IMR-90 (cell line): ENCODE results near the gene RNF11. TPM values are rescaled to one million over a fixed set of nuclear protein-coding genes. Genes with fewer than 3 reads are reported as not detected.

Experiments used
- ATAC-seq: fragments of 200-7000 bp; cut with Tn5 transposase; 2 replicates; pipeline ENCODE4 v1.9.1; 2020; ENCODE audit warnings: low read depth, mild to moderate bottlenecking, moderate library complexity
- BruUV-seq: library from RNA; stranded (reverse); fragments of 400-500 nt; replicated peaks from 2 replicates; lab custom pipeline; 2021; lab: Mats Ljungman, UMichigan
- CTCF ChIA-PET: fragments of 300-600 bp; formaldehyde crosslinking; extraction: SDS; loops from one replicate; lab custom pipeline; 2021; ENCODE audit warnings: antibody characterized with exemption; lab: Yijun Ruan, JAX
- POLR2A ChIA-PET: fragments of 300-600 bp; sonication (Branson Sonifier 250); formaldehyde crosslinking; loops from one replicate; lab custom pipeline; 2022; ENCODE audit warnings: antibody characterized with exemption; ENCODE audit not compliant: unreplicated experiment; lab: Charles Lee
- DNase-seq: peaks from one replicate; pipeline ENCODE4 v3.0.0; 2013
- H2AFZ ChIP-seq: replicated peaks from 2 replicates; pipeline ENCODE3; 2013; ENCODE audit warnings: low read length, mild to moderate bottlenecking; ENCODE audit not compliant: poor library complexity
- H2AK5ac ChIP-seq: 2 replicates; pipeline ENCODE4 v1.6.1; 2013; ENCODE audit warnings: low read depth, low read length, inconsistent platforms
- H2AK9ac ChIP-seq: replicated peaks from 2 replicates; pipeline ENCODE3; 2013; ENCODE audit warnings: mild to moderate bottlenecking, low read depth, low read length, moderate library complexity; ENCODE audit not compliant: poor library complexity
- H2BK120ac ChIP-seq: 2 replicates; pipeline ENCODE4 v1.6.1; 2013; ENCODE audit warnings: low read depth, low read length, inconsistent platforms
- H2BK15ac ChIP-seq: 3 replicates; pipeline ENCODE4 v1.6.1; 2013; ENCODE audit warnings: low read depth, low read length, inconsistent platforms
- H2BK20ac ChIP-seq: 2 replicates; pipeline ENCODE4 v1.6.1; 2013; ENCODE audit warnings: low read depth, mild to moderate bottlenecking, inconsistent platforms, low read length, moderate library complexity
- H2BK5ac ChIP-seq: 2 replicates; pipeline ENCODE4 v1.6.1; 2013; ENCODE audit warnings: mild to moderate bottlenecking, low read depth, low read length, inconsistent platforms; ENCODE audit not compliant: poor library complexity, severe bottlenecking
- H3K14ac ChIP-seq: replicated peaks from 2 replicates; pipeline ENCODE4 v1.6.1; 2013; ENCODE audit warnings: low read depth, low read length, inconsistent platforms
- H3K18ac ChIP-seq: 2 replicates; pipeline ENCODE4 v1.6.1; 2013; ENCODE audit warnings: low read depth, low read length, control low read depth
- H3K23ac ChIP-seq: 2 replicates; pipeline ENCODE4 v1.6.1; 2013; ENCODE audit warnings: low read depth, low read length, inconsistent platforms
- H3K27ac ChIP-seq: 2 replicates; pipeline ENCODE4 v1.5.1; 2013; ENCODE audit warnings: mild to moderate bottlenecking, control low read depth, low read length; ENCODE audit not compliant: insufficient read depth
- H3K27me3 ChIP-seq: 2 replicates; pipeline ENCODE4 v1.6.1; 2013; ENCODE audit warnings: low read length; ENCODE audit not compliant: control insufficient read depth, insufficient read depth
- H3K36me3 ChIP-seq: 2 replicates; pipeline ENCODE4 v1.6.1; 2013; ENCODE audit warnings: low read length, mixed read lengths; ENCODE audit not compliant: control insufficient read depth, insufficient read depth
- H3K4ac ChIP-seq: 2 replicates; pipeline ENCODE4 v1.6.1; 2013; ENCODE audit warnings: low read depth, low read length, inconsistent platforms
- H3K4me1 ChIP-seq: 2 replicates; pipeline ENCODE4 v1.6.1; 2013; ENCODE audit warnings: low read length, mixed read lengths; ENCODE audit not compliant: control insufficient read depth, insufficient read depth
- H3K4me2 ChIP-seq: 2 replicates; pipeline ENCODE4 v1.6.1; 2013; ENCODE audit warnings: low read depth, mild to moderate bottlenecking, control low read depth, low read length, moderate library complexity
- H3K4me3 ChIP-seq: 2 replicates; pipeline ENCODE4 v1.5.1; 2013; ENCODE audit warnings: low read depth, mild to moderate bottlenecking, control low read depth, low read length, moderate library complexity; ENCODE audit not compliant: insufficient read depth
- H3K56ac ChIP-seq: 2 replicates; pipeline ENCODE4 v1.6.1; 2013; ENCODE audit warnings: low read length, inconsistent platforms; ENCODE audit not compliant: insufficient read depth; ENCODE audit errors: extremely low read depth
- H3K79me1 ChIP-seq, 2 experiments: 2 replicates each; pipeline ENCODE4 v1.6.1; 2013; ENCODE audit warnings: low read length in 2 of 2, inconsistent platforms in 1 of 2, low read depth in 1 of 2
- H3K9ac ChIP-seq: 2 replicates; pipeline ENCODE4 v1.6.1; 2013; ENCODE audit warnings: low read depth, low read length, control low read depth
- H3K9me1 ChIP-seq: 2 replicates; pipeline ENCODE4 v1.6.1; 2013; ENCODE audit warnings: low read length, inconsistent platforms; ENCODE audit not compliant: insufficient read depth
- H3K9me3 ChIP-seq: 2 replicates; pipeline ENCODE4 v1.6.1; 2013; ENCODE audit warnings: low read length; ENCODE audit not compliant: control insufficient read depth, insufficient read depth
- H4K20me1 ChIP-seq: 2 replicates; pipeline ENCODE4 v1.6.1; 2013; ENCODE audit warnings: low read length, inconsistent platforms; ENCODE audit not compliant: insufficient read depth
- H4K5ac ChIP-seq: 2 replicates; pipeline ENCODE4 v1.6.1; 2013; ENCODE audit warnings: mild to moderate bottlenecking, low read depth, low read length, control low read depth
- H4K8ac ChIP-seq, 2 experiments: 2 replicates each; pipeline ENCODE4 v1.6.1; 2013; ENCODE audit warnings: low read depth in 2 of 2, low read length in 2 of 2, control low read depth in 1 of 2, inconsistent platforms in 1 of 2
- H4K91ac ChIP-seq: 2 replicates; pipeline ENCODE4 v1.6.1; 2013; ENCODE audit warnings: low read depth, low read length, inconsistent platforms; ENCODE audit not compliant: insufficient read depth
- BHLHE40 ChIP-seq: fragments of 150-350 bp; IDR thresholded peaks from 2 replicates; pipeline ENCODE4 v1.6.1; 2016; ENCODE audit warnings: mild to moderate bottlenecking, low read depth, low read length
- CEBPB ChIP-seq: IDR thresholded peaks from 2 replicates; pipeline ENCODE4 v1.6.1; 2012; ENCODE audit warnings: low read depth, low read length, improper control_type of control experiment
- CHD1 ChIP-seq: IDR thresholded peaks from 2 replicates; pipeline ENCODE4 v1.6.1; 2012; ENCODE audit warnings: low read depth, low read length, improper control_type of control experiment
- FOS ChIP-seq: fragments of 150-350 bp; IDR thresholded peaks from 2 replicates; pipeline ENCODE4 v1.6.1; 2016; ENCODE audit warnings: low read depth, low read length
- MAFK ChIP-seq: IDR thresholded peaks from 2 replicates; pipeline ENCODE4 v1.6.1; 2012; ENCODE audit warnings: low read depth, low read length, improper control_type of control experiment
- MAZ ChIP-seq: IDR thresholded peaks from 2 replicates; pipeline ENCODE4 v1.6.1; 2012; ENCODE audit warnings: low read depth, mild to moderate bottlenecking, low read length, improper control_type of control experiment, moderate library complexity, borderline replicate concordance
- MXI1 ChIP-seq: IDR thresholded peaks from 2 replicates; pipeline ENCODE4 v1.6.1; 2012; ENCODE audit warnings: low read depth, mild to moderate bottlenecking, low read length, moderate library complexity, borderline replicate concordance
- NFE2L2 ChIP-seq: fragments of 150-350 bp; IDR thresholded peaks from 2 replicates; pipeline ENCODE4 v1.6.1; 2016; ENCODE audit warnings: low read depth, mild to moderate bottlenecking, low read length
- POLR2A ChIP-seq: IDR thresholded peaks from 2 replicates; pipeline ENCODE4 v1.6.1; 2012; ENCODE audit warnings: mild to moderate bottlenecking, low read depth, low read length
- RAD21 ChIP-seq: IDR thresholded peaks from 2 replicates; pipeline ENCODE4 v1.6.1; 2012; ENCODE audit warnings: low read length, improper control_type of control experiment
- RFX5 ChIP-seq: IDR thresholded peaks from 2 replicates; pipeline ENCODE4 v1.8.0; 2012; ENCODE audit warnings: low read depth, mild to moderate bottlenecking, low read length, moderate library complexity
- SMC3 ChIP-seq: fragments of 150-350 bp; IDR thresholded peaks from 2 replicates; pipeline ENCODE4 v1.6.1; 2016; ENCODE audit warnings: low read depth, mild to moderate bottlenecking, antibody characterized with exemption, low read length, moderate library complexity
- WGBS, 2 experiments: methylation state at CpG; one replicate each; pipeline versions ENCODE4 v1.1.5 to v1.1.7; 2013; ENCODE audit warnings: missing lambda C conversion rate in 2 of 2; ENCODE audit not compliant: insufficient read length in 1 of 2; ENCODE audit errors: extremely low coverage in 2 of 2; 5-methylcytosine and 5-hydroxymethylcytosine counted together
- dilution Hi-C: fragments of 300-500 bp; cut with HindIII; formaldehyde crosslinking; loops from one replicate; pipeline ENCODE4 v1.14.3; 2018; ENCODE audit warnings: low sequenced_read_pairs; ENCODE audit not compliant: unreplicated experiment
- in situ Hi-C: fragments of 300-500 bp; cut with MboI; formaldehyde crosslinking; loops from 3 replicates; pipeline ENCODE4 v1.14.3; 2019; ENCODE audit warnings: low sequenced_read_pairs, inconsistent platforms, mixed read lengths
- intact Hi-C: fragments of 100-400 bp; cut with micrococcal nuclease; formaldehyde crosslinking; loops from 2 replicates; pipeline ENCODE4 v1.10.0; 2022
- polyA plus RNA-seq, 3 experiments: library from polyadenylated mRNA; depleted of rRNA; stranded (reverse); fragments of >200 nt; gene quantifications; 2 replicates each; pipeline ENCODE4 v1.2.3, GENCODE V29; 2012; ENCODE audit warnings: low replicate concordance in 1 of 3
- total RNA-seq: library from RNA; depleted of rRNA; stranded (reverse); fragments of >200 nt; gene quantifications from 2 replicates; pipeline ENCODE4 v1.2.3, GENCODE V29; 2012
- TF ChIP-seq, protein P1 (sequence below): fragments of 150-350 bp; IDR thresholded peaks from 2 replicates; pipeline ENCODE4 v1.6.1; 2016; ENCODE audit warnings: low read depth, mild to moderate bottlenecking, low read length, moderate library complexity, borderline replicate concordance
- TF ChIP-seq, protein P2 (sequence below): conservative IDR thresholded peaks from 2 replicates; pipeline ENCODE4 v1.5.1; 2012; ENCODE audit warnings: mild to moderate bottlenecking, low read depth, low read length, improper control_type of control experiment
- TF ChIP-seq, protein P3 (sequence below): fragments of 150-350 bp; IDR thresholded peaks from 2 replicates; pipeline ENCODE4 v1.6.1; 2017; ENCODE audit warnings: mild to moderate bottlenecking, antibody characterized with exemption, low read length, low read depth

Gene RNF11
- total and polyA plus RNA-seq, 2 of the 4 experiments (the other 2 are of a cell fraction) = 63.3 to 64.1 TPM

DNA sequence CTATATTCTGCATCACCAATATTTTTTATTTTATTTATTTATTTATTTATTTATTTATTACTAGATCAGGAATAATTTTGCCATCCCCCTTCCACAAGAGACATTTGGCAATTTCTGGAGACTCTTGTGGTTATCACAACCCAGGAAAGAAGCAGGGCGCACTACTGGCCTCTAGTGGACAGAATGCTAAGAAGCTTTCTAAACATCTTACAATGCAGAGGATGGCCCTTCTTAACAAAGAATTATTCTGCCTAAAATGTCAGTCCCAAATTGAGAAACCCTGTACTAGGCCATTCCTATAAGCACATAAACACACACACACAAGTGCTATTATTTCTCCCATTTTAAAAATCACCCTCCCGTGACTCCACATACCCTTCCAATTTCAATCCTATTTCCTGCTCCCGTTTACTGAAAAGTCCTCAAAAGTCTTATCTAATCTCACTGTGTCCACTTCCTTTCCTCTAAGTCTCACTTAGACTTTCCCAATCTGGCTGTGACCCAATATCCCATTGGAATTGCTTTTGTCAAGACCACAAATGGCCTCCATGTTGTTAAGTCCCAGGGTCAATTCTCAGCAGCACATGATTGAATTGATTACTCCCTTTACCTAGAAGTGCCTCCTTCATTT is 43.7 kb upstream of the RNF11 start:
- no peak overlapping the region for H4K8ac ChIP-seq
- H3K56ac ChIP-seq = no peak overlapping the region
- ChIA-PET CTCF (interaction anchor here (0.5 to 2.0 kb wide), 14 partner anchors 8 to 480 kb away, joined by 3 to 7 read pairs (median 4); no protein-coding TSS in a partner anchor), POLR2A (no interaction called here)
- no peak overlapping the region for H4K91ac ChIP-seq
- H3K27me3 ChIP-seq = no peaks in the 10 kb centered on the region; the same call in 1 of the 2 replicates
- H3K27ac ChIP-seq = no peak overlapping the region
- no peak overlapping the region for H3K9ac ChIP-seq
- no peaks in the 10 kb centered on the region for H3K79me1 ChIP-seq
- no peaks in the 10 kb centered on the region for H3K4me1 ChIP-seq
- WGBS, 2 experiments = 33 to 100% methylated on average over 1 to 3 of the region's 3 CpGs
- H3K14ac ChIP-seq = no peak overlapping the region
- H2BK5ac ChIP-seq = no peak overlapping the region
- H3K4me3 ChIP-seq = no peak overlapping the region
- no peak overlapping the region for H2AK5ac ChIP-seq
- no peak overlapping the region for H3K23ac ChIP-seq
- no peak overlapping the region for H2AFZ ChIP-seq
- ATAC-seq (peak; percentile 93), DNase-seq (peak; percentile 80)
- dilution Hi-C loops (no loop called here), in situ Hi-C loops (loop anchor here (5.0 to 25.0 kb wide), 4 partner anchors 50 to 830 kb away; no protein-coding TSS in a partner anchor), intact Hi-C loops (loop anchor here (1.0 to 2.0 kb wide), 2 partner anchors 44 to 105 kb away; partner anchors contain the start of gene RNF11)
- no peaks in the 10 kb centered on the region for H4K20me1 ChIP-seq
- no peak overlapping the region for H2BK20ac ChIP-seq
- no peak overlapping the region; the same call in 1 of the 2 replicates for H2BK120ac ChIP-seq
- no peak overlapping the region for H4K5ac ChIP-seq
- no peaks in the 10 kb centered on the region for H3K9me1 ChIP-seq
- H3K9me3 ChIP-seq = no peaks in the 10 kb centered on the region
- BruUV-seq = no TSS peak
- no peak overlapping the region for H2AK9ac ChIP-seq
- no peak overlapping the region for H3K4ac ChIP-seq
- no peak overlapping the region for H3K4me2 ChIP-seq
- H3K36me3 ChIP-seq = no peaks in the 10 kb centered on the region
- H2BK15ac ChIP-seq = no peak overlapping the region
- no peak overlapping the region for H3K18ac ChIP-seq
- TF ChIP-seq, protein P1, sequence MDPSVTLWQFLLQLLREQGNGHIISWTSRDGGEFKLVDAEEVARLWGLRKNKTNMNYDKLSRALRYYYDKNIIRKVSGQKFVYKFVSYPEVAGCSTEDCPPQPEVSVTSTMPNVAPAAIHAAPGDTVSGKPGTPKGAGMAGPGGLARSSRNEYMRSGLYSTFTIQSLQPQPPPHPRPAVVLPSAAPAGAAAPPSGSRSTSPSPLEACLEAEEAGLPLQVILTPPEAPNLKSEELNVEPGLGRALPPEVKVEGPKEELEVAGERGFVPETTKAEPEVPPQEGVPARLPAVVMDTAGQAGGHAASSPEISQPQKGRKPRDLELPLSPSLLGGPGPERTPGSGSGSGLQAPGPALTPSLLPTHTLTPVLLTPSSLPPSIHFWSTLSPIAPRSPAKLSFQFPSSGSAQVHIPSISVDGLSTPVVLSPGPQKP = no peak
- TF ChIP-seq CHD1 (no peak), BHLHE40 (no peak), SMC3 (peak; percentile 62), POLR2A (no peak), RAD21 (peak; percentile 67), MXI1 (no peak), MAZ (no peak), MAFK (no peak), NFE2L2 (no peak), FOS (no peak), CEBPB (peak; percentile 35; the same call in 1 of the 2 replicates), RFX5 (no peak)
- TF ChIP-seq, protein P2, sequence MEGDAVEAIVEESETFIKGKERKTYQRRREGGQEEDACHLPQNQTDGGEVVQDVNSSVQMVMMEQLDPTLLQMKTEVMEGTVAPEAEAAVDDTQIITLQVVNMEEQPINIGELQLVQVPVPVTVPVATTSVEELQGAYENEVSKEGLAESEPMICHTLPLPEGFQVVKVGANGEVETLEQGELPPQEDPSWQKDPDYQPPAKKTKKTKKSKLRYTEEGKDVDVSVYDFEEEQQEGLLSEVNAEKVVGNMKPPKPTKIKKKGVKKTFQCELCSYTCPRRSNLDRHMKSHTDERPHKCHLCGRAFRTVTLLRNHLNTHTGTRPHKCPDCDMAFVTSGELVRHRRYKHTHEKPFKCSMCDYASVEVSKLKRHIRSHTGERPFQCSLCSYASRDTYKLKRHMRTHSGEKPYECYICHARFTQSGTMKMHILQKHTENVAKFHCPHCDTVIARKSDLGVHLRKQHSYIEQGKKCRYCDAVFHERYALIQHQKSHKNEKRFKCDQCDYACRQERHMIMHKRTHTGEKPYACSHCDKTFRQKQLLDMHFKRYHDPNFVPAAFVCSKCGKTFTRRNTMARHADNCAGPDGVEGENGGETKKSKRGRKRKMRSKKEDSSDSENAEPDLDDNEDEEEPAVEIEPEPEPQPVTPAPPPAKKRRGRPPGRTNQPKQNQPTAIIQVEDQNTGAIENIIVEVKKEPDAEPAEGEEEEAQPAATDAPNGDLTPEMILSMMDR = peak; percentile 82
- TF ChIP-seq, protein P3, sequence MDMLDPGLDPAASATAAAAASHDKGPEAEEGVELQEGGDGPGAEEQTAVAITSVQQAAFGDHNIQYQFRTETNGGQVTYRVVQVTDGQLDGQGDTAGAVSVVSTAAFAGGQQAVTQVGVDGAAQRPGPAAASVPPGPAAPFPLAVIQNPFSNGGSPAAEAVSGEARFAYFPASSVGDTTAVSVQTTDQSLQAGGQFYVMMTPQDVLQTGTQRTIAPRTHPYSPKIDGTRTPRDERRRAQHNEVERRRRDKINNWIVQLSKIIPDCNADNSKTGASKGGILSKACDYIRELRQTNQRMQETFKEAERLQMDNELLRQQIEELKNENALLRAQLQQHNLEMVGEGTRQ = no peak
